Measurements from ENCODE around the gene CNTROB. TPM values are rescaled to one million over a fixed set of nuclear protein-coding genes. Genes with fewer than 3 reads are reported as not detected.

Gene CNTROB
- total and polyA plus RNA-seq, 2 of the 4 experiments (the other 2 are of a cell fraction): 12.7 to 26.4 TPM

- no peak for TF ChIP-seq USF2 (IDR thresholded peaks at IDR 0.05; ENCODE audit: low read depth, low read length)
- TF ChIP-seq SMC3 (IDR thresholded peaks at IDR 0.05; ENCODE audit: low read depth, low read length): no peak
These were observed 47.2 kb upstream of the CNTROB start (continued) for GRCh38 chr17:7884581-7885366.
